Measurements from ENCODE around the gene HEATR5B. TPM values are rescaled to one million over a fixed set of nuclear protein-coding genes. Genes with fewer than 3 reads are reported as not detected.
"Not testable (repeated sequence)": the region's sequence is repeated elsewhere in the genome, so short reads cannot be mapped to it uniquely, and the experiment has no call there.

HEATR5B gene
- total RNA-seq, 1 donor from 2014 or later: 26.4 TPM

GRCh38 chr2:36941867-36942266 lies 142.3 kb downstream of the HEATR5B start:
- no peak for DNase-seq (ENCODE audit: low read depth in 2 of 2)

- not testable (repeated sequence) for DNase-seq (ENCODE audit: low read depth in 2 of 2)
Measured at GRCh38 chr2:36936526-36936925, 147.6 kb downstream of the HEATR5B start.

- not testable (repeated sequence) for DNase-seq (ENCODE audit: low read depth in 2 of 2)
Measured at GRCh38 chr2:36931688-36932087, 152.5 kb downstream of the HEATR5B start.

Other genes starting within 250 kb of the HEATR5B start
- 15.0 and 19.0 TPM in 2 replicates for gene STRN, start 117.8 kb downstream of the HEATR5B start, total RNA-seq
- gene GPATCH11, start 146 bp upstream of the HEATR5B start, total RNA-seq: 4.9 TPM in 2 replicates
- gene EIF2AK2, start 72.6 kb upstream of the HEATR5B start, total RNA-seq: 17.2 and 20.4 TPM in 2 replicates
- gene SULT6B1, start 104.3 kb upstream of the HEATR5B start, total RNA-seq: not detected in 2 replicates
- 6.7 and 11.0 TPM in 2 replicates for gene CEBPZOS, start 112.1 kb upstream of the HEATR5B start, total RNA-seq
- gene CEBPZ, start 147.2 kb upstream of the HEATR5B start, total RNA-seq: 28.8 and 31.5 TPM in 2 replicates
- gene NDUFAF7, start 147.3 kb upstream of the HEATR5B start, total RNA-seq: 9.2 and 10.1 TPM in 2 replicates
- gene PRKD3, start 240.5 kb upstream of the HEATR5B start, total RNA-seq: 47.8 and 55.9 TPM in 2 replicates